Fibroblast of the aortic adventitia (primary cell): Measurements from ENCODE around the gene SREBF1. TPM values are rescaled to one million over a fixed set of nuclear protein-coding genes. Genes with fewer than 3 reads are reported as not detected.
"Not testable (repeated sequence)": the region's sequence is repeated elsewhere in the genome, so short reads cannot be mapped to it uniquely, and the experiment has no call there.

ENCODE experiments used
- DNase-seq: peaks from one replicate; pipeline ENCODE4 v3.0.0-alpha.2; 2010; ENCODE audit warnings: low read depth
- H3K4me3 ChIP-seq: 2 replicates; pipeline ENCODE4 v1.5.1; 2011; ENCODE audit warnings: low read depth, mild to moderate bottlenecking, control low read depth, low read length, moderate library complexity
- CTCF ChIP-seq: IDR thresholded peaks from 2 replicates; pipeline ENCODE4 v1.5.1; 2011; ENCODE audit warnings: mild to moderate bottlenecking, low read length, control low read depth, inconsistent platforms; ENCODE audit not compliant: insufficient read depth
- total RNA-seq: library from RNA; depleted of rRNA; stranded (reverse); fragments of >200 nt; gene quantifications from 2 replicates; pipeline ENCODE4 v1.2.3, GENCODE V29; 2012; ENCODE audit warnings: low replicate concordance

SREBF1 gene
- total RNA-seq, 1 donor: 48.7 TPM

- TF ChIP-seq CTCF: no peak
- peak; percentile 42 for DNase-seq
- H3K4me3 ChIP-seq: no peak overlapping the region
Measured at GRCh38 chr17:17808706-17809432, 27.9 kb downstream of the SREBF1 start.

- not testable (repeated sequence) for H3K4me3 ChIP-seq, DNase-seq
Measured at GRCh38 chr17:17808200-17808599, 28.6 kb downstream of the SREBF1 start.

GRCh38 chr17:17807440-17807839 lies 29.3 kb downstream of the SREBF1 start:
- DNase-seq: no peak
- TF ChIP-seq CTCF: no peak
- no peak overlapping the region for H3K4me3 ChIP-seq

GRCh38 chr17:17806611-17807274 lies 30.0 kb downstream of the SREBF1 start:
- DNase-seq: no peak
- no peak overlapping the region for H3K4me3 ChIP-seq
- no peak for TF ChIP-seq CTCF

GRCh38 chr17:17806035-17806434 lies 30.8 kb downstream of the SREBF1 start:
- no peak for TF ChIP-seq CTCF
- H3K4me3 ChIP-seq: no peak overlapping the region
- no peak for DNase-seq

- no peak overlapping the region for H3K4me3 ChIP-seq
- no peak for DNase-seq
- no peak for TF ChIP-seq CTCF
Measured at GRCh38 chr17:17805575-17805974, 31.2 kb downstream of the SREBF1 start.

GRCh38 chr17:17804007-17804406 lies 32.8 kb downstream of the SREBF1 start:
- no peak for DNase-seq
- no peak overlapping the region for H3K4me3 ChIP-seq
- TF ChIP-seq CTCF: no peak
